HepG2 (cell line): ENCODE results near the gene ITGB1. TPM values are rescaled to one million over a fixed set of nuclear protein-coding genes. Genes with fewer than 3 reads are reported as not detected.

Experiments
- ATAC-seq: fragments of 200-7000 bp; cut with Tn5 transposase; 3 replicates; pipeline ENCODE4 v1.9.1; 2020; ENCODE audit warnings: mild to moderate bottlenecking, moderate library complexity
- BruUV-seq: library from RNA; stranded (reverse); fragments of 400-500 nt; replicated peaks from 2 replicates; lab custom pipeline; 2021; lab: Mats Ljungman, UMichigan
- CTCF ChIA-PET: fragments of 300-600 bp; formaldehyde crosslinking; extraction: SDS; loops from one replicate; lab custom pipeline; 2021; ENCODE audit warnings: low total read pairs, inconsistent platforms, low intra/inter-chr PET ratio; lab: Yijun Ruan, JAX
- POLR2A ChIA-PET: fragments of 350-600 bp; sonication (Branson Sonifier 250); formaldehyde crosslinking; loops from one replicate; lab custom pipeline; 2020; ENCODE audit warnings: antibody characterized with exemption, inconsistent platforms; lab: Yijun Ruan, JAX
- DNase-seq: peaks from one replicate; pipeline ENCODE4 v3.0.0-alpha.2; 2015; ENCODE audit warnings: low spot score
- FAIRE-seq: peaks from 3 replicates; lab custom pipeline; 2011; peaks lifted over from hg19 to GRCh38; lab: Jason Lieb, UNC
- H2AFZ ChIP-seq: one replicate; pipeline ENCODE4 v1.6.1; 2011; ENCODE audit warnings: low read length, inconsistent platforms
- H3K27ac ChIP-seq: fragments of 300-600 bp; 3 replicates; pipeline ENCODE4 v1.8.0; 2011; ENCODE audit warnings: mixed run types, mild to moderate bottlenecking, mixed read lengths, low read length, inconsistent platforms; ENCODE audit not compliant: insufficient read depth; ENCODE audit errors: extremely low read length
- H3K27me3 ChIP-seq, 2 experiments: fragments of 200-600 bp in 1 of 2; 2 replicates in 1 of 2; 3 replicates in 1 of 2; pipeline versions ENCODE4 v1.6.0 to v1.8.0; 2011; ENCODE audit warnings: low read length in 2 of 2, mild to moderate bottlenecking in 2 of 2, moderate library complexity in 2 of 2, inconsistent platforms in 1 of 2; ENCODE audit not compliant: insufficient read depth in 2 of 2, control insufficient read depth in 1 of 2
- H3K36me3 ChIP-seq, 2 experiments: fragments of 200-600 bp in 1 of 2; replicated peaks in 1 of 2; 2 replicates in 1 of 2; 3 replicates in 1 of 2; pipeline versions ENCODE4 v1.5.1 to v1.8.0; 2011; ENCODE audit warnings: low read length in 2 of 2, inconsistent platforms in 1 of 2; ENCODE audit not compliant: insufficient read depth in 2 of 2, control insufficient read depth in 1 of 2
- H3K4me1 ChIP-seq: 2 replicates; pipeline ENCODE4 v1.5.1; 2012; ENCODE audit warnings: low read length, inconsistent platforms; ENCODE audit not compliant: insufficient read depth
- H3K4me2 ChIP-seq: 2 replicates; pipeline ENCODE4 v1.6.0; 2011; ENCODE audit warnings: low read depth, low read length, inconsistent platforms
- H3K4me3 ChIP-seq, 3 experiments: fragments of 200-600 bp in 1 of 3; sonication (generic), shearing (Covaris generic) in 1 of 3; replicated peaks in 1 of 3; 2 replicates each; pipeline ENCODE4 v1.5.1; 2011 to 2016; ENCODE audit warnings: low read length in 3 of 3, inconsistent platforms in 2 of 3, low read depth in 2 of 3, mild to moderate bottlenecking in 2 of 3, control low read depth in 1 of 3, mixed read lengths in 1 of 3; ENCODE audit not compliant: insufficient read depth in 1 of 3
- H3K79me2 ChIP-seq: one replicate; pipeline ENCODE4 v1.6.1; 2011; ENCODE audit warnings: low read length, inconsistent platforms; ENCODE audit not compliant: insufficient read depth
- H3K9ac ChIP-seq: 2 replicates; pipeline ENCODE4 v1.6.0; 2011; ENCODE audit warnings: mild to moderate bottlenecking, low read depth, low read length, inconsistent platforms; ENCODE audit not compliant: insufficient read depth
- H3K9me3 ChIP-seq: 2 replicates; pipeline ENCODE4 v1.5.1; 2012; ENCODE audit warnings: mild to moderate bottlenecking, low read length
- H4K20me1 ChIP-seq: 2 replicates; pipeline ENCODE4 v1.6.0; 2011; ENCODE audit warnings: inconsistent platforms, mild to moderate bottlenecking, low read length, moderate library complexity; ENCODE audit not compliant: insufficient read depth
- ATAD3A ChIP-seq: sonication (generic); formaldehyde crosslinking; IDR thresholded peaks from 2 replicates; pipeline ENCODE4 v1.4.0; 2020; ENCODE audit warnings: missing genetic modification reagents
- ATM ChIP-seq: fragments of 450-650 bp; IDR thresholded peaks from 2 replicates; pipeline ENCODE4 v1.7.1; 2017; ENCODE audit warnings: mild to moderate bottlenecking, borderline replicate concordance
- CBFB ChIP-seq: sonication (generic); formaldehyde crosslinking; IDR thresholded peaks from 2 replicates; pipeline ENCODE4 v1.4.0; 2020; ENCODE audit warnings: missing genetic modification reagents
- ONECUT2 ChIP-seq: sonication (generic); formaldehyde crosslinking; IDR thresholded peaks from 2 replicates; pipeline ENCODE4 v1.4.0; 2020; ENCODE audit warnings: missing genetic modification reagents
- POLR2G ChIP-seq: fragments of 200-400 bp; formaldehyde crosslinking; IDR thresholded peaks from 2 replicates; pipeline ENCODE4 v1.6.1; 2018; ENCODE audit warnings: mild to moderate bottlenecking, low read depth, low read length, moderate library complexity
- RBM22 ChIP-seq: fragments of 200-400 bp; formaldehyde crosslinking; optimal IDR thresholded peaks from 2 replicates; pipeline ENCODE3; 2017; ENCODE audit warnings: mild to moderate bottlenecking, low read length, moderate library complexity
- SAFB2 ChIP-seq: sonication (generic); formaldehyde crosslinking; IDR thresholded peaks from 2 replicates; pipeline ENCODE4 v1.5.1; 2020; ENCODE audit warnings: missing genetic modification reagents, low read depth, mild to moderate bottlenecking, borderline replicate concordance
- SP2 ChIP-seq: sonication (generic); formaldehyde crosslinking; IDR thresholded peaks from 2 replicates; pipeline ENCODE4 v1.5.1; 2020; ENCODE audit warnings: mild to moderate bottlenecking, missing genetic modification reagents
- WIZ ChIP-seq: sonication (generic); formaldehyde crosslinking; IDR thresholded peaks from 2 replicates; pipeline ENCODE4 v1.5.1; 2020; ENCODE audit warnings: mild to moderate bottlenecking, missing genetic modification reagents
- ZNF251 ChIP-seq: sonication (generic); formaldehyde crosslinking; IDR thresholded peaks from 2 replicates; pipeline ENCODE4 v1.9.0; 2021; ENCODE audit warnings: mild to moderate bottlenecking, missing genetic modification reagents
- ZNF253 ChIP-seq: sonication (generic); formaldehyde crosslinking; IDR thresholded peaks from 2 replicates; pipeline ENCODE4 v1.8.0; 2022; ENCODE audit warnings: mild to moderate bottlenecking, missing genetic modification reagents, borderline replicate concordance
- WGBS: methylation state at CpG from one replicate; pipeline ENCODE4 v1.1.6; 2017; ENCODE audit warnings: low lambda C conversion rate; 5-methylcytosine and 5-hydroxymethylcytosine counted together
- in situ Hi-C: cut with HindIII; loops from 2 replicates; pipeline ENCODE4 v1.10.0; 2017; ENCODE audit warnings: low pct_unique_long_range_greater_than_20kb; ENCODE audit not compliant: extremely low pct_ligation_motif_present
- intact Hi-C: fragments of 100-400 bp; cut with micrococcal nuclease; formaldehyde crosslinking; loops from one replicate; pipeline ENCODE4 v1.10.0; 2022; ENCODE audit not compliant: unreplicated experiment
- polyA plus RNA-seq, 8 experiments: library from polyadenylated mRNA; depleted of rRNA in 3 of 8; stranded (reverse) in 7 of 8; unstranded in 1 of 8; fragments of >200 nt; fragmentation: Illumina TruSeq in 4 of 8; extraction: Trizol in 4 of 8; gene quantifications; 2 replicates each; pipeline versions ENCODE4 v1.2.1 to v1.2.3, GENCODE V29; 2011 to 2016; ENCODE audit warnings: low read depth in 4 of 8, missing spikeins in 1 of 8, mixed read lengths in 1 of 8; ENCODE audit not compliant: insufficient read depth in 1 of 8
- total RNA-seq, 5 experiments: library from RNA; depleted of rRNA; stranded (reverse); fragments of >200 nt; fragmentation: Illumina TruSeq; extraction: Trizol; gene quantifications; 2 replicates each; pipeline ENCODE4 v1.2.3, GENCODE V29; 2016; ENCODE audit warnings: low read depth in 1 of 5
- TF ChIP-seq, protein P1 (sequence below): sonication (generic); formaldehyde crosslinking; IDR thresholded peaks from 2 replicates; pipeline ENCODE4 v1.9.0; 2022; ENCODE audit warnings: low read depth, missing genetic modification reagents
- TF ChIP-seq, protein P2 (sequence below): sonication (generic); formaldehyde crosslinking; IDR thresholded peaks from 2 replicates; pipeline ENCODE4 v1.4.0; 2020; ENCODE audit warnings: missing genetic modification reagents
- TF ChIP-seq, protein P3 (sequence below): sonication (generic); formaldehyde crosslinking; IDR thresholded peaks from 2 replicates; pipeline ENCODE4 v1.8.1; 2023; ENCODE audit warnings: mild to moderate bottlenecking, missing genetic modification reagents, borderline replicate concordance
- TF ChIP-seq, protein P4 (sequence below): IDR thresholded peaks from 2 replicates; pipeline ENCODE4 v1.6.1; 2016; ENCODE audit warnings: control low read depth
- TF ChIP-seq, protein P5 (sequence below): sonication (generic); formaldehyde crosslinking; IDR thresholded peaks from 2 replicates; pipeline ENCODE4 v1.4.0; 2020; ENCODE audit warnings: missing genetic modification reagents

Gene ITGB1
- total and polyA plus RNA-seq, 2 of the 13 experiments (the other 11 are each of a cell fraction or from before 2014, with no cell fraction given) = 190 to 204 TPM

DNA sequence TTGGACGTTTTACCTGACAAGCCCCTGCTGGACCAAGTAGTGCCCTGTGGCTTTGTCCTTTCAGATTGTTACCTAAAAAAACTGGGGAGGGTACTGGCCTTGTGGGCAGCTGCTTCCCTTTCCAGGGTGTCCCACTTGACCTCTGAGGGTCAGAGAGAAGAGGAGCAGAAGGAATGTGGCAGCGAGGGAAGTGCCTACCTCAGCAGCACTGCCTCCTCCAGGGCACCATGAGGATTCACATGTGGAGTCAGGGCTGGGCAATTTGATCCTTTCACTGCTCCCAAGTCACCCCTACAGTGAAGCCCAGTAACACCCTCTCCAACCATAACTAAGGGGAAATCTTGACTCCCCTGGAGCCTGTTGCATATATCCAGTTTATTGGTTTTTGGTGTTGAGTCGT lies 64.6 kb downstream of the ITGB1 start:
- FAIRE-seq = no peak
- peak; percentile 62 for ATAC-seq
- no peaks in the 10 kb centered on the region for H3K4me1 ChIP-seq
- H3K79me2 ChIP-seq = no peaks in the 10 kb centered on the region
- POLR2A ChIA-PET = no interaction called here
- no peaks in the 10 kb centered on the region; a peak in 1 of 5 replicates for H3K36me3 ChIP-seq
- no peak overlapping the region for H3K4me2 ChIP-seq
- no peaks in the 10 kb centered on the region for H3K27me3 ChIP-seq
- no peaks in the 10 kb centered on the region for H4K20me1 ChIP-seq
- intact Hi-C loops (no loop called here), in situ Hi-C loops (no loop called here)
- peak; percentile 3 for DNase-seq
- CTCF ChIA-PET = no interaction called here
- no peak overlapping the region for H3K27ac ChIP-seq
- no peak overlapping the region for H3K4me3 ChIP-seq
- no peaks in the 10 kb centered on the region for H3K9me3 ChIP-seq
- WGBS = 83% methylated on average over 3 of the region's 3 CpGs
- TF ChIP-seq, protein P1, sequence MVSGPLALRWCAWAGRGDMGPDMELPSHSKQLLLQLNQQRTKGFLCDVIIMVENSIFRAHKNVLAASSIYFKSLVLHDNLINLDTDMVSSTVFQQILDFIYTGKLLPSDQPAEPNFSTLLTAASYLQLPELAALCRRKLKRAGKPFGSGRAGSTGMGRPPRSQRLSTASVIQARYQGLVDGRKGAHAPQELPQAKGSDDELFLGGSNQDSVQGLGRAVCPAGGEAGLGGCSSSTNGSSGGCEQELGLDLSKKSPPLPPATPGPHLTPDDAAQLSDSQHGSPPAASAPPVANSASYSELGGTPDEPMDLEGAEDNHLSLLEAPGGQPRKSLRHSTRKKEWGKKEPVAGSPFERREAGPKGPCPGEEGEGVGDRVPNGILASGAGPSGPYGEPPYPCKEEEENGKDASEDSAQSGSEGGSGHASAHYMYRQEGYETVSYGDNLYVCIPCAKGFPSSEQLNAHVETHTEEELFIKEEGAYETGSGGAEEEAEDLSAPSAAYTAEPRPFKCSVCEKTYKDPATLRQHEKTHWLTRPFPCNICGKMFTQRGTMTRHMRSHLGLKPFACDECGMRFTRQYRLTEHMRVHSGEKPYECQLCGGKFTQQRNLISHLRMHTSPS (CRISPR knock-in tag) = no peak
- TF ChIP-seq SAFB2 (CRISPR knock-in tag) (no peak), ZNF253 (CRISPR knock-in tag) (no peak), WIZ (no peak), ATM (no peak), ATAD3A (CRISPR knock-in tag) (no peak), SP2 (CRISPR knock-in tag) (no peak), POLR2G (peak; percentile 45; the same call in 1 of the 2 replicates), ONECUT2 (CRISPR knock-in tag) (no peak), RBM22 (peak; percentile 85), ZNF251 (CRISPR knock-in tag) (no peak), CBFB (CRISPR knock-in tag) (no peak)
- TF ChIP-seq, protein P2, sequence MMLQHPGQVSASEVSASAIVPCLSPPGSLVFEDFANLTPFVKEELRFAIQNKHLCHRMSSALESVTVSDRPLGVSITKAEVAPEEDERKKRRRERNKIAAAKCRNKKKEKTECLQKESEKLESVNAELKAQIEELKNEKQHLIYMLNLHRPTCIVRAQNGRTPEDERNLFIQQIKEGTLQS (CRISPR knock-in tag) = no peak
- TF ChIP-seq, protein P3, sequence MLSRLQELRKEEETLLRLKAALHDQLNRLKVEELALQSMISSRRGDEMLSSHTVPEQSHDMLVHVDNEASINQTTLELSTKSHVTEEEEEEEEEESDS (CRISPR knock-in tag) = no peak
- TF ChIP-seq, protein P4, sequence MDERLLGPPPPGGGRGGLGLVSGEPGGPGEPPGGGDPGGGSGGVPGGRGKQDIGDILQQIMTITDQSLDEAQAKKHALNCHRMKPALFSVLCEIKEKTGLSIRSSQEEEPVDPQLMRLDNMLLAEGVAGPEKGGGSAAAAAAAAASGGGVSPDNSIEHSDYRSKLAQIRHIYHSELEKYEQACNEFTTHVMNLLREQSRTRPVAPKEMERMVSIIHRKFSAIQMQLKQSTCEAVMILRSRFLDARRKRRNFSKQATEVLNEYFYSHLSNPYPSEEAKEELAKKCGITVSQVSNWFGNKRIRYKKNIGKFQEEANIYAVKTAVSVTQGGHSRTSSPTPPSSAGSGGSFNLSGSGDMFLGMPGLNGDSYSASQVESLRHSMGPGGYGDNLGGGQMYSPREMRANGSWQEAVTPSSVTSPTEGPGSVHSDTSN (CRISPR knock-in tag) = no peak
- TF ChIP-seq, protein P5, sequence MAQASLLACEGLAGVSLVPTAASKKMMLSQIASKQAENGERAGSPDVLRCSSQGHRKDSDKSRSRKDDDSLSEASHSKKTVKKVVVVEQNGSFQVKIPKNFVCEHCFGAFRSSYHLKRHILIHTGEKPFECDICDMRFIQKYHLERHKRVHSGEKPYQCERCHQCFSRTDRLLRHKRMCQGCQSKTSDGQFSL = no peak
- no peak overlapping the region for H3K9ac ChIP-seq
- no TSS peak for BruUV-seq
- H2AFZ ChIP-seq = no peak overlapping the region
